GM21447 (cell line): Measurements from ENCODE around the gene FGF19.

Source experiments
- ATAC-seq: cut with Tn5 transposase; IDR thresholded peaks from one replicate; pipeline ENCODE4 v1.9.1; 2021; ENCODE audit not compliant: unreplicated experiment

The FGF19 gene, protein sequence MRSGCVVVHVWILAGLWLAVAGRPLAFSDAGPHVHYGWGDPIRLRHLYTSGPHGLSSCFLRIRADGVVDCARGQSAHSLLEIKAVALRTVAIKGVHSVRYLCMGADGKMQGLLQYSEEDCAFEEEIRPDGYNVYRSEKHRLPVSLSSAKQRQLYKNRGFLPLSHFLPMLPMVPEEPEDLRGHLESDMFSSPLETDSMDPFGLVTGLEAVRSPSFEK

DNA sequence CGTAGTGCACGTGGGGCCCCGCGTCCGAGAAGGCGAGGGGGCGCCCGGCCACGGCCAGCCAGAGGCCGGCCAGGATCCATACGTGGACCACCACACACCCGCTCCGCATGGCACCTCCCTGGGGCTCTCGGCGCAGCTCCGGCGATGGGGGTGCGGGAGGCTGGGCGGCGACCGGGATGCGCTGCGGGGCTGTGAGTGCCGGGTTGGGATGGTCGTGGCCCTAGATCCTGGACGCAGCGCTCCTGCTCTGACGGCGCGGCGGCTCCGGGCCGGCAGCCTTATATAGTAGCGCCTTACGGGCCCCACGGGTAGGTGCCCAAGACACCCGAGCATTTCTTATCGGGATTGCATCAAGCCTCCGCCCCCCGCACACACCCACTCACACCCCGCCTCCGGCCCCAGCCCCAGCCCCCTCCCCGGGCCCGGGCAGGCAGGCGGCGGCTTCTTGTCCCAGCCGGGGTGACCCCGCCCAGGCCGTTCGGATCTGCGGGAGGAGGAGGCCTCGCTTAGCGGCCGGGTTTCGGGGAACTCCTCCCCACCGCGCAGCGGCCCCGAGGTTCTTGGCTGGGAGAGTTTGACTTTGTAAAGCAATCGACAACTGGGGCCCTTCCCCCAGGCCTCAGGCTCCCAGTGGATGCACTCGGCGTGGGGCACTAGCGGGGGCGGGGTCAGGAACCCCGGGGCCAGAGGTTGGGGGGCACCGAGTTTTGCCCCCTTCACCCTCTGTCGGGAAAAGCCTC lies at the start of gene FGF19:
FGF19 (minus strand) TSS at position 255 of the 740 bp plus-strand sequence; CDS start at position 109, 146 bp downstream.
- no peak for ATAC-seq

DNA sequence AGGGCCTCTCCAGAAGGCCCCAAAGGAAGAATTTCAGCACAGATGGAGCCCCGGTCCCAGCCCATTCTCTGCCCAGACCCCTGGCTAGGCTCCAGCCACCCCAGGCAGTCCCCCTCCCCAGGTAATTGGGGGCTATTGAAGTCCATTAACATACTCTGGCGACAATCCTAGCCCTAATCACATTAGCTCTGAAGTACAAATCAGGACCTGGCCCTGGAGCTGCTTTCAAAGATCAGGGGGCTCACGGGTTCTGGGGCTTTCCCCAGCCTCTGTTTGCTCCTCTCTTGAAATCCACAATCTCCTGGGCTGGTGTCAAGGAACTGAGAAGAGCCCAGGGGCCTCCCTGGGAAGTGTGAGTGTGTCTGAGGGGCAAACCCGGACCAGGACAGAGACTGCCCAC lies 49.1 kb upstream of the FGF19 start:
- no peak for ATAC-seq

DNA sequence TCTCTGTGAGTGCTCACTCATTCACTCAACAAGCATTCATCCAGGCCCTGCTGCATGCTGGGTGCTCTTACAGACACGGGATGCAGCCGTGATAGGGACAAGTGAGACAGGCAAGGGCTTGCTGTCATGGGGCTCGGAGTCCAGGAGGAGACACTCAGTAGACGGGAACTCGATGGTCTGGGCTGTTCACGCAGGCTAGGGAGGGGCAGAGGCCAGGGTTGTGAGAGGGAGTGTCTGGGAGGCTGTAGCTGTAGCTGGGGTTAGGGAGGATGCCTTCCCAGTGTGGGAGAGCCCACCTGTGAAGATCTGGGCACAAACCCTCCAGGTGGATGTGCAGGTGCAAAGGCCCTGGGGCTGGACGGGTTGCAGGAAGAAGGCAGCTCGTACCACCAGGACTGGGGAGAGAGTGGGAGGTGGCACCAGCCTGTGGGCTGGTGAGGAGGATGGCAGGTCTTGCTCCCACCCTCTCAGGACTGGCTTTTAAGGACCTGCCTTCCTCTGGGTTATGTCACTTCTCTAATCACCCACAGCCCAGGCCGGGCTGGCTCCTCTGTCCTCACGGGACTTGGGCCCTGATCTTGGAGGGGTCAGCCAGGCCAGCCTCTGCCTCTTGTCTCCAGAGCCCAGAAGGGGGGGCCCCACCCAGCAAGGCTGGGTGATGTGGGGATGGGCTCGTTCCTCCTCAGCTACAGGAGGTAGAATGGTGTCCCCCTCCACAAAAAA lies 47.2 kb upstream of the FGF19 start:
- ATAC-seq, result no peak

DNA sequence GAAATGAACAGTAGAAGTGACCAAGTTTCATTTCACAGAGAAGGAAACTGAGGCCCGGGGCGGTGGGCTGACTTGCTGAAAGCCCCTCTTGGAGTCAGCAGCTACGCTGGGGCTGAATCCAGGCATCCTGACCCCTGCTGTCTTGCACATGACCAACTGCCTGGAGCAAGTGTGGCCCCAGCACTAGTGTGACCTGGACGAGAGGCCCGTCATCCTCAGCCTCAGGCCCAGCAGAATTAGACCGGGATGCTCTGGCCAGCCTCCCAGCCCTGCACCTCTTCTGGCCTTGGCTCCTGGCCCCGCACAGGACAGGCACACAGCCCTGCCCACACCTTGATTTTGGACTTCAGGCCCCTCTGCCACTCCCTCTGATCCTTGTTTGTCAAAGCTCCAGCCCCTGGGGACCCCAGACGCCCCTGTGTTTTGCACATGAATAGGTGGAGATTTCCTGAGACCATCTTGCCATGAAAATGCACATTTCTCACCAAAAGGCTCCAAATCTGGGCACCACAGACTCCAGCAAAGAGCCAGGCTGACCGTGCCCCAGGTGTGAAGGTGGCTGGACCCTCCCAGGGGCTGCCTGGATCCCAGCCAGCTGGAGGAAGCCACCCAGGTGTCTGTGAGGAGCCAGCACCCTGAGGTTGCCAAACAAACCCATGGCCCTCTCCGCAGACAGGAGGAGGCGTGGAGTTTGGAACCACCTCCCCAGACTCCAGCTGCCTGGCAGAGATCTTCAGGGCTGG lies 46.5 kb upstream of the FGF19 start:
- ATAC-seq, result no peak

DNA sequence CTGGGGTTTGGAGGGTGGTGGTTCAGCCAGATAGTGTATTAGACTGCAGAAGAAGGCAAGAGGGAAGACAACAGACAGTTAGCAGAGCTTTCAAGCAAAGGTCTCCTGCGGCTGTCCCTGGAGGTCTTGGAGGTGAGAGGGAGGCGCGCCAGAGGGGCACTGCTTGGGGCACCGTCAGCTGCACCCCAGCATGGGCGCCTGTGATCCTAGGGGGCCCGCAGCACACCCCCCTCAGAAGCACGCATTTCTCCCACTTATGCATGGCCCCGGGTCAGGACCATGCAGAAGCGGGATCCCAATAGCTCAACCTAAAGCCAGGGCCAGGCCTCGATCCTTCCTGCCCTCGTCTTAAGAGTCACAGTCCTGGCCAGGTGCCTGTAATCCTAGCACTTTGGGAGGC lies 44.8 kb upstream of the FGF19 start:
- ATAC-seq, result no peak

DNA sequence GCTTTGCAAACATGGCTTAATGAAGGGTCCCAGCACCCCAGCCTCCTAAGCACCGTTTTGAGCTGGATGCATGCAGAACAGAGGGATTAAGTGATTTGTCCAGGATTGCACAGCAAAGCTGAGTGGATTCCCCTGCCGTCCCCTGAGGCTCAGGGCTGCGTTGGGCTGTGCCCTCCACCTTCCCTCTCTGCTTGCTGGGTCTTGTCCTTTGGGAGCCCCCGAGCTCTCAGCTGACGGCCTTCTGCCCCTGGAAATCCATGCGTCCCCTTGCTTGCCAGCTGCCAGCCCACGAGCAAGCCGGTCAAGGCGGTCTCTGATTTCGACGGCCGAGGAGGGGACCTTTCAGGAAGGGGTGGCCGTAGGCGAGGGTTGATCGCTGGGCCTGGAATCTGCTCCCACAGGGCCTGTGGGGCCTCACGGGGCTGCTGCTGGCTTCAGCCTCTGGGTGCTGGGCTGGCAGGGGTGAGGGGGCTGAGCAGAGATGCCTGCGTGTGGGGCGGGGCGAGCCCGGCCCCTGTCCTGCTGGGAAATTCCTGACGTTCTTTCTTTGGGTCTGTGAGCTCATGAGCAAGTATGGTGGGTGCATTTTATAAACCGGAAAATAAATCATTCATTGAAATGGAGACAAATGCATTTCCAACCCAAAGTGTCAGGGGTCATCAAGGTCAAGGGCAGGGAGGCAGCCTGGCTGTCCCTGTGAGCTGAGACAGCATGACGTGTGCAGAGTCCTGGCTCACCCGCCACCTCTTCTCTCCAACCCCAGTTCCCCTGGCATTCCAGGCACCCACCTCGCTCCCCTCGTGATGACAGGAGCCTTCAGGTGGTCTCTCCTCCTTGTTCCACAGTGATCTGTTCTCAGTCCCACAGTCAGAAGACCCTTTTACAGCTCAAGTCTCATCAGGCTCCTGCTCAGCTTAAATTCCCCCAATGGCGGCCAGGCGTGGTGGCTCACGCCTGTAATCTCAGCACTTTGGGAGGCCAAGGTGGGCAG lies 43.2 kb upstream of the FGF19 start:
- ATAC-seq, result no peak

DNA sequence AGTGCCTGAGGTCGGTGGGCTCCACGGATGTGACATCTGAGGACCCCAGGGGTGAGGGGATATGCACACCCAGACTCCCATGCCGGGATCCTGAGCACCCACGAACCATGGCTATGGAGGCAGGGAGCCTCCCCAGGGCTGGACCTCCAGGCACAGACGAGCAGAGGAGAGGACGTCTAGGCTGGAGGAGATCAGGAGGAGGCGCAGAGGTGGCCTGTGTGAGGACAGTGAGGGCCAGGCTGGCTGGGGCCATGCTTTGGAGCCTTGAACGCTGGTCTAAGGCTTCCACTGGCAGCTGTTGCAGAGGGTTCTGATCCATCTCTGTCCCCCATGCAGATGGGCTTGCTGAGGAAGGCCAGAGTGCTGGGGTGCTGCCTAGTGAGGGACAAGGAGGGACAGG lies 42.3 kb upstream of the FGF19 start:
- no peak for ATAC-seq

DNA sequence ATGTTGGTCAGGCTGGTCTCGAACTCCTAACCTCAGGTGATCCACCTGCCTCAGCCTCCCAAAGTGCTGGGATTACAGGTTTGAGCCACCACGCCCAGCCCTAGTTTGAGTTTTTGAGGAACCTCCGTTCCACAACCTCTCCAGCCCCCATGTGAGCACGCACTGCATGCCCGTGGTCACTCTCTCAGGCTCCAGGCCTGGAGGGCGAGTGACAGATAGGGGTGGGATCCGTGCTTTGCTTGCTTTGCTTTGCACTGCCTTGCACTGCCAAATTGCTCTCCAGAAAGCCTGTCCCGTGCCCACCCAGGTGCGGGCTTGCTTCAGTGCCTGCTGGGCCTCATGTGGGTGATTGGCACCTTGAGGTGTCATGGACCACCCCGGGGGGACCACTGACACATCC lies 41.4 kb upstream of the FGF19 start:
- no peak for ATAC-seq

DNA sequence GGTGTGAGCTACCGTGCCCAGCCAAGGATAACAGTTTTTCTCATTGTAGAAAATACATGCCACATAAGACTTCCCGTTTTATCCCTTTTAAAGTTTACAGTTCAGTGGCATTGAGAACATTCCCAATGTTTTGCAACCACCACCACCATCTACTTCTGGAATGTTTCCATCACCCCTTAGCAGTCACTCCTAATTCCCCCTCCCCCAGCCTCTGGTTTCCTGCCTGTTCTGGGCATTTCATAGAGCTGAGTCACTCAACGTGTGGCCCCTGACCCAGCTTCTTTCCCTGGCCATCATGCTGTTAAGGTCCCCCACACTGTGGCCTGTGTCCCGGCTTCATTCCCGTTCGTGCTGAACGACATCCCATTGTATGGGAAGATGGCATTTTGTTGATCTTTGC lies 40.6 kb upstream of the FGF19 start:
- ATAC-seq, result no peak

DNA sequence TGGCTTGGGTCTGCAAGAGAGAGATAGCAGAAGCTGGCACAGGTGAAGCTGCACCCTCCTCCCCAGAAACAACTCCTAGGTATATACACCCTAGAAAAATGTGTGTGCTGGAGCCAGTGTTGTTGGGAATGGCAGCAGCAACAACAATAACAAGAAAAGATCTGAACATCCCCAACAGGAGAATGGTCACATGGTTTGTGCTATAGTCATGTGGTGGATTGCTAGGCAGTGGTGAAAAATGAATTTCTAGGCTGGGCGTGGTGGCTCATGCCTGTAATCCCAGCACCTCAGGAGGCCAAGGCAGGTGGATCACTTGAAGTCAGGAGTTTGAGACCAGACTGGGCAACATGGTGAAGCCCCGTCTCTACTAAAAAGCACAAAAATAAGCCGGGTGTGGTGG lies 31.0 kb upstream of the FGF19 start:
- ATAC-seq, result no peak

DNA sequence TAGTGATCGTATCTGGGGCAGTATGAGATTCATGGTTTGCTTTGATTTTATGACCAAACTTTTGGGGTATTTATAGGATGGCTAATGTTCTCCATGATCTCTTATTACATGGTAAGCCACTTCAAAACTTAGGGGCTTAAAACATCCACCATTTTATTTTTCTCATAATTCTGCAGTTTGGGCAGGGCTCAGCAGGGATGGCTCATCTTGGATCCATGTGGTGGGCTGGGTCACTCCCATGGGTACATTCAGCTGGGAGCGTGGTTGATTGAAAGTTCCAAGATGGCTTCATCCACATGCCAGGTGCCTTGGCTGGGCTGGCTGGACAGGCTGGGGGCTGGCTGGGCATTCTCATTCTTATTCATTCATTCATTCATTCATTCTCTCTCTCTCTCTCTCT lies 30.5 kb upstream of the FGF19 start:
- ATAC-seq, result no peak

DNA sequence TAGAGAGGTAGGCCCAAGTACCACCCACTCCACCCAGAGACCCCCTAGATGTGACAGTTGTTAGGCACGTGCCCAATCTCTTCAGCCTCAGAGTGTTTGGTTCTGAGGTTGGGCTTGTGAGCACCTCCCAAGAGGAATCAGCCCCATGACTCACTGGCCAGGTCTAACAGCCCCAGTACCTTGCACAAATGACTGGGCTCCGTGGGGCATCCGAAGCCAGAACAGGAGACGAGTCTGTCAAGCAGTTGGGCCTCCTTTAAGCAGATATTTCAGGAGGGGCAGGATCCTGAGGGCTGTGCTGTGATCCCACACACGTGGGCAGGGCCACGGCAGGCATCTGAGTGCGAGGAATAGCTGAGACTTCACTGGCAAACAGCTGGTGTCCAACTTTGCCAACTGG lies 29.1 kb upstream of the FGF19 start:
- ATAC-seq, result no peak

DNA sequence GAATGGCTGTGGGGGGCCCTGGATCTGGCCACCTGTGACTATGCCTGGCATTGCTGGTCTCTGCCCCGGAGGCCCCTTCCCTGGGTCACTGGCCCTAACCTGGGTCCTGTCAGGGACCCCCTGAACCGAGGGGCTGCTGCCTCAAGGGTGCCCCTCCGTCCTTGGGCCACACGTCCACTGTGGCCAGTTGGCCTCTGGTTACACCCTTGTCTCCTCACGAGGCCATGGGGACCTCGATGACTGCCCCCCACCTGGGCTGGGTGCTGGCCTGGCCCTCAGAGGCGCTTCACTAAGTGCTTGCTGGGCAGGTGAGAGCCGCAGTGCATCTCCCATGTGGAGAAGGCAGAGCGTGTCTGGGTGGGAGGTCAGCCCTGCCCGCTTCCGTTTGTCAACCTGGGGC lies 27.3 kb upstream of the FGF19 start:
- ATAC-seq, result no peak

DNA sequence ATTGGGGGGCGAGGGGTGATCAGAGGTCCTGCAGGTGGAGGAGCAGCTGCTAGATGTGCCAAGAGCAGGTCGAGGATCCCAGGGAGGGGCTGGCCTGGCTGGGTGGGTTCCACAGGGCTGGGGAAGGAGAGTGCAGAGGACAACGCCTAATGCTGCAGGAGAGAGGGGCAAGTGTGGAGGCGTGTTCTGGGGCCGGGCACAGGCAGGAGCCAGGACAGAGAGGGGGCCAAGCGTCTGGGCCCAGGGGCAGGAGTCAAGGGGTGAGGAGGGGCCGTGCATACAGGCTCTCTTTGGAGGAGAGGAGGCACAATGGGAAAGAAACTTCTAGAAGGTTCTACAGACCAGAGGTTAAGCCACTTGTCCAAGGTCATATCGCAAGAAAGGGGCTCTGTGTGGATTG lies 26.7 kb upstream of the FGF19 start:
- ATAC-seq, result no peak

DNA sequence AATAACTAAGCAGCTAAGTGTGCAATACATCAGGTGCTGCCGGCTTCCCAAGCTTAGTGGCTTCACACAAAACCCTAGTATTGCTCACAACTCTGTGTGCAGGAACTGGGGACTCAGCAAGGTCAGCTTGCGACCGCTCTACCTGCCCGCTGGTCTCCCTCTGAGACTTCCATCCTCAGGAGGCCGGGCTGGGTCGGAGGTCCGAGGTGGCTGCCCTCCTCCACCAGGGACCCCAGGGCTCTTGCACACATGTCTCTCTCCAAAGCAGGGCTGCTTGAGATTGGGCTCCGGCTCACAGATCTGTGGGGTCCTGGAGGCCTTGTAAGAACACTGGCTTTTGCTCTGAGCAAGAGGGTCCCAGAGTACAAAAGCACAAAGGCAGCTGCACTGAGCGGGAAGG lies 25.4 kb upstream of the FGF19 start:
- ATAC-seq, result no peak

DNA sequence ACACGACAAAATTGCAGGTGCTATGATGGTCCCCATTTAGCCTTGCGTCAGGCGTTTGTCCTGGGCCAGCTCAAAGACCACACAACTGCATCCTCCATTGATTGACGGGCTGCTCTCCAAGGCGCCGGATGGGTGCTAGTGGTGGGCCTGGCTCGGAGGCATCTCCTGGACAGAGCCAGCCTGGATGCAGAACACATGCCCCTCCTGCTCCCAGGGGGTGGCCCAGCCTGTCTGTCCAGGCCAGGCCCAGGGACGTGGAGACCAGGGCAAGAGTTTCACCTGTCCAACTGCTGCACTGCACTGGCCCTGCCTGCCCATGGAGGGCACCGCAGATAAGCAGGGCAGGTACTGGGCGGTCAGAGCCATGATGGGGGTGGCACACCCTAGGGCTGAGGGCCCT lies 23.4 kb upstream of the FGF19 start:
- no peak for ATAC-seq

DNA sequence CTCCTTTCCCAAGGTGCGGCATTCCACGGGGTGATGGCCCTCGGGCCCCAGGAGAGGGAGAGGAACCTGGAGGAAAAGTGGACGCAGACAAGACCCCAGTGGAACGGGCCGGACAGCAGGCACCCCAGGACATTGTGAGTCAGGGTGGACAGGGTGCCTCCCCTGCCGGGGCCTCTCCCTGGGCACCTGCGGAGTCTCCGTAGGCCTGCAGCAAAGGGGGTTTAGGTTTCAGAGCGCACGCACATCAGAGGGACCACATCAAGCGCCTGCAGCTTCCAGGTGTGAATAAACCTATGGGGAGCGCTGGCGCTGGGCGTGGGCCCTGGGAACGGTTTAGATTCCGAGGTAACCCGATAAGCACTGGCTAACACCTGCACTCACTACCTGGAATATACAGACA lies 22.7 kb upstream of the FGF19 start:
- ATAC-seq, result no peak

DNA sequence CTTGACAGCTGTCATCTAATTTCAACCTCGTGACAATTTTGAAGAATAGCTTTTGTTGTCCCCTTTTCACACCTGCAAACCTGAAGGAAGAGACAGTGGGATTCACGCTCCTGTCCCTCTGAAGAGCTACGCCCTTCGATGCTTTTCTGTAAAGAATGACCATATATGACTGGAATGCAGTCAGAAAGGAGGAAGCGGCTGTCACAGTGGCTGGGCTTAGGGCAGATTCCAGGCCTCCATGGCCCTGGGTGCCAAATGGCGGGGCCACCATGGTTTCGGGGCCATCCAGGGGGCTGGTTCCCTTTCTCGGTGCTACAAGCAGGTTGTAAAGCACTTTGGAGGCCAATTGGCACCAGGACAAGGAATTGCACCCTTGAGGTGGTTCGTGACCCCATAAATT lies 22.2 kb upstream of the FGF19 start:
- no peak for ATAC-seq

DNA sequence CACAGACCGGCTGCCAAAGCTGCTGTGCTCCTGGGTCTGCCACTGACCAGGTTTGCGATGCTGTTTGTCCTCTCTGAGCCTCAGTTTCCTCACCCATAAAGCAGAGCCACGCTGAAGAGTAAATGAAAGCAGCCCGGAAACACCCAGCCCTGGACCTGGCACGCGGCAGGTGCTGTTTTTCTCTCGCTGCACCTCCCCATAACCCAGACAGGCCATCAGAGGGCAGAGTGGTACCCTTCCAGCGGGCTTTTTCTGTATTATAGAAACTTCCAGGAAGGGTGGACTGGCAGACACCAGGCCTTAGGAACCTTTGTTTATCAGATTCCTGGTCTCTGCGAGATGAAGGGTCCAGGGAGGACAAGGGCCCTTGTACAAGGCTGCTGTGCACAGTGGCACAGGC lies 17.9 kb upstream of the FGF19 start:
- ATAC-seq, result no peak

DNA sequence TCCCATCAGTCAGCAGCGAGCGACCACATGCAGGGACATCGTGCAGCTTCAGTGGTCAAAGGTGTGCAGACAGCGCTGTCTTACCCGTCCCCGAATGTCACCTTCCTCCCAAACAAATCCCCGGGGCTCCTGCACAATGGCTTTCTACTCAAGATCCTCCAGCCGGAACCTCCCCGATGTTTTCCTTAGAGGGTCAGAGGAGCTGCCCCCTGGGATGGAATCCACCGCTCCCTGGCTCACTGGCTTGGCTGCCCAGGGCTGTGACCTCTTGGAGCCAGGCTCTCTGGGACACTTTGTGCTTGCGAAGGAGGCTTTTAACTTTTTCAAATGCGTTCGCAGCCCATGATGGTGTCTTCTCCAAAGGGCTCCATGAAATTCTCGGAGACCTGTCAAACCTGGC lies 17.3 kb upstream of the FGF19 start:
- no peak for ATAC-seq
